ENCODE data around the gene GMDS. TPM values are rescaled to one million over a fixed set of nuclear protein-coding genes. Genes with fewer than 3 reads are reported as not detected.

The GMDS gene
- total and polyA plus RNA-seq, 2 donors (not counting 3 experiments of a cell fraction or from before 2014, with no cell fraction given) = 9.8 to 23.5 TPM

DNA sequence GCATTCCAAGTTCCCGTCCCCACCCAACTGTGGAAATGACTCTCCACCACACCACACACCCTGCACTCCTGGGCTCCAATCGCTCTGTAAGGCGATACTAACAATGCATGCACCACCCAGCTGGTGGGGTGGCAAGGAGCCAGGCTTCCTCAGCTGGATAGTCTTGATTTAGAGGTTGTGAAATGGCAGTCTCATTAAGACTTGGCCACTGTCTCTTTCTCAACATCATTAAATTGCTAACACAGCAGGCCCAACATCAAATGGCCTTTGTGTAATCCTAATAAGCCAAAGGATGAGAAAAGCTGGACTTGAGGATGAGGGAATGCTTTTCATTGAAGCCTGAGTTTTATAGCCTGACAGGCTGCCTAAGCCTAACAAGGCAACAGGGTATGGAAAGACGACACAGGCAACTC is 223.7 kb downstream of the GMDS start:
- intact Hi-C loops (cut with micrococcal nuclease) (loop anchor here (5.0 to 10.0 kb wide), 2 partner anchors 199 to 333 kb away; no protein-coding TSS in a partner anchor), dilution Hi-C loops (cut with MboI; ENCODE audit: extremely low pct_ligation_motif_present, low sequenced_read_pairs) (no loop called here)
- H3K36me3 ChIP-seq (ENCODE audit: control insufficient read depth in 2 of 2, extremely low read depth in 1 of 2, insufficient read depth in 2 of 2, low read length in 2 of 2) = no peaks in the 10 kb centered on the region
- no TSS peak for BruUV-seq (replicated peaks)
- H4K20me1 ChIP-seq (replicated peaks; ENCODE audit: control insufficient read depth, extremely low read depth, insufficient read depth, low read length) = no peaks in the 10 kb centered on the region
- no peaks in the 10 kb centered on the region for H3K9me3 ChIP-seq (replicated peaks; ENCODE audit: control insufficient read depth, insufficient read depth, low read length)
- no peaks in the 10 kb centered on the region for H3K9me1 ChIP-seq (replicated peaks; ENCODE audit: control insufficient read depth, extremely low read depth, insufficient read depth, low read length)
- POLR2A ChIA-PET = no interaction called here
- H3K4me1 ChIP-seq (ENCODE audit: control insufficient read depth, extremely low read depth, insufficient read depth, low read length) = no peaks in the 10 kb centered on the region
- no peak overlapping the region for H3K27ac ChIP-seq (ENCODE audit: insufficient read depth, low read depth, low read length)
- TF ChIP-seq MAX (IDR thresholded peaks at IDR 0.05; ENCODE audit: insufficient read depth, insufficient read length) = no peak
- TF ChIP-seq JUN (IDR thresholded peaks at IDR 0.05; ENCODE audit: borderline replicate concordance, insufficient read depth, insufficient read length, low read depth) = no peak
- TF ChIP-seq EZH2 (IDR thresholded peaks at IDR 0.05; ENCODE audit: borderline replicate concordance, low read depth, low read length, severe bottlenecking) = no peak
- TF ChIP-seq CTCF (IDR thresholded peaks at IDR 0.05; ENCODE audit: extremely low read depth in 1 of 2, insufficient read depth in 1 of 2, low read depth in 1 of 2, low read length in 2 of 2) = no peak
- TF ChIP-seq POLR2AphosphoS5 (IDR thresholded peaks at IDR 0.05; ENCODE audit: insufficient read depth, low read depth, low read length) = no peak
- no peaks in the 10 kb centered on the region for H3K79me2 ChIP-seq (ENCODE audit: control insufficient read depth, insufficient read depth, low read length)
- no peaks in the 10 kb centered on the region for H3K27me3 ChIP-seq (ENCODE audit: control insufficient read depth in 2 of 2, insufficient read depth in 2 of 2, low read length in 2 of 2)
- no peak overlapping the region for H2AFZ ChIP-seq (ENCODE audit: low read depth, low read length)
- CTCF ChIA-PET = interaction anchor here (0.6 kb wide), 1 partner anchor 93 kb away, joined by 3 read pairs; no protein-coding TSS in a partner anchor
- peak; percentile 52 for FAIRE-seq
- H3K4me3 ChIP-seq (replicated peaks in 1 of 3; ENCODE audit: insufficient read depth in 1 of 3, low read depth in 1 of 3, low read length in 3 of 3) = no peak overlapping the region
- H3K9ac ChIP-seq (replicated peaks; ENCODE audit: extremely low read depth, insufficient read depth, low read length) = no peak overlapping the region
- H3K4me2 ChIP-seq (ENCODE audit: insufficient read depth, low read length) = no peak overlapping the region
- peak; percentile 48 for DNase-seq (ENCODE audit: low read depth, low spot score)

Data from endothelial cell of umbilical vein (primary cell).